Measurements from ENCODE around the gene AJAP1. TPM values are rescaled to one million over a fixed set of nuclear protein-coding genes. Genes with fewer than 3 reads are reported as not detected.

The AJAP1 gene
- total and polyA plus RNA-seq, 2 donors (not counting 1 experiment from before 2014, with no cell fraction given), result 0.01 TPM; not detected in 1

DNA sequence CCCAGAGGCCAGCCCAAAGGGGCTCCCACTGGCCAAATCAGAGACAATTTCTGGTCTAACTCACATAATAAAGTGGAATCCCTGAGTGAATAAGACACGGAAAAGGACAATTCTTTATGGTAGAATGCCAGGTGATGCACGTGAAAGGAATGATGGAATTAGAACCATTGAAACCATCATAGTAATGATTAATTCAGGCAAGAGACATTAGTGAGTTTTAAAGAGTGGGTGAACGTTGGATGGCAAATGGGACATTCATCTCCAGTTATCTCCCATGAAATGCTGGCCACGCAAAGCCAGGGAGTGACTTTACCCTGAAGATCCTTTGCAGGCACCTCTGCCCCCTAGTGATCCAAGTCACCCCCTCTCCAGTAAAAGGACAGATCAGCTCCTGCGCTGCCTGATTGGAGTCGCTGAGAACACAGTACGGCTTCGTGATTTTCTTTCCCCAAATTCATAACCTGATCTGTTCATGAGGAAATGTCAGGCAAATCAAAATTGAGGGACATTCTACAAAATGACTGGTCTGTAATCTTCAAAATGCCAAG, 87.5 kb downstream of the AJAP1 start:
- H3K9me3 ChIP-seq (ENCODE audit: control insufficient read depth, insufficient read depth, low read depth, low read length), result no peaks in the 10 kb centered on the region
- H3K27me3 ChIP-seq (ENCODE audit: control insufficient read depth, insufficient read depth, low read length), result no peaks in the 10 kb centered on the region
- H3K4me3 ChIP-seq (replicated peaks in 1 of 4; ENCODE audit: control extremely low read depth in 1 of 4, insufficient read depth in 1 of 4, low read depth in 3 of 4, low read length in 4 of 4), result no peak overlapping the region
- H2AFZ ChIP-seq (ENCODE audit: low read length), result no peak overlapping the region
- no peaks in the 10 kb centered on the region for H3K79me2 ChIP-seq (ENCODE audit: control insufficient read depth, insufficient read depth, low read length)
- H3K27ac ChIP-seq (ENCODE audit: insufficient read depth, low read length), result no peak overlapping the region
- no peak overlapping the region for H3K9ac ChIP-seq (ENCODE audit: insufficient read depth, low read length)
- TF ChIP-seq, protein P1, sequence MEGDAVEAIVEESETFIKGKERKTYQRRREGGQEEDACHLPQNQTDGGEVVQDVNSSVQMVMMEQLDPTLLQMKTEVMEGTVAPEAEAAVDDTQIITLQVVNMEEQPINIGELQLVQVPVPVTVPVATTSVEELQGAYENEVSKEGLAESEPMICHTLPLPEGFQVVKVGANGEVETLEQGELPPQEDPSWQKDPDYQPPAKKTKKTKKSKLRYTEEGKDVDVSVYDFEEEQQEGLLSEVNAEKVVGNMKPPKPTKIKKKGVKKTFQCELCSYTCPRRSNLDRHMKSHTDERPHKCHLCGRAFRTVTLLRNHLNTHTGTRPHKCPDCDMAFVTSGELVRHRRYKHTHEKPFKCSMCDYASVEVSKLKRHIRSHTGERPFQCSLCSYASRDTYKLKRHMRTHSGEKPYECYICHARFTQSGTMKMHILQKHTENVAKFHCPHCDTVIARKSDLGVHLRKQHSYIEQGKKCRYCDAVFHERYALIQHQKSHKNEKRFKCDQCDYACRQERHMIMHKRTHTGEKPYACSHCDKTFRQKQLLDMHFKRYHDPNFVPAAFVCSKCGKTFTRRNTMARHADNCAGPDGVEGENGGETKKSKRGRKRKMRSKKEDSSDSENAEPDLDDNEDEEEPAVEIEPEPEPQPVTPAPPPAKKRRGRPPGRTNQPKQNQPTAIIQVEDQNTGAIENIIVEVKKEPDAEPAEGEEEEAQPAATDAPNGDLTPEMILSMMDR (conservative IDR thresholded peaks at IDR 0.05 in 1 of 2, IDR thresholded peaks at IDR 0.05 in 1 of 2; ENCODE audit: low read depth in 1 of 2, low read length in 2 of 2), result no peak
- no peak for TF ChIP-seq EZH2 (IDR thresholded peaks at IDR 0.05; ENCODE audit: low read length, missing control alignments)
- H4K20me1 ChIP-seq (ENCODE audit: control insufficient read depth, extremely low read depth, insufficient read depth, low read length), result no peaks in the 10 kb centered on the region
- DNase-seq (ENCODE audit: low read depth in 2 of 2), result no peak
- no peaks in the 10 kb centered on the region for H3K36me3 ChIP-seq (ENCODE audit: control insufficient read depth, insufficient read depth, low read length)
- no peaks in the 10 kb centered on the region for H3K4me1 ChIP-seq (ENCODE audit: control insufficient read depth, extremely low read depth, insufficient read depth, low read length)
- no peak overlapping the region for H3K4me2 ChIP-seq (ENCODE audit: extremely low read depth, insufficient read depth, low read length)

DNA sequence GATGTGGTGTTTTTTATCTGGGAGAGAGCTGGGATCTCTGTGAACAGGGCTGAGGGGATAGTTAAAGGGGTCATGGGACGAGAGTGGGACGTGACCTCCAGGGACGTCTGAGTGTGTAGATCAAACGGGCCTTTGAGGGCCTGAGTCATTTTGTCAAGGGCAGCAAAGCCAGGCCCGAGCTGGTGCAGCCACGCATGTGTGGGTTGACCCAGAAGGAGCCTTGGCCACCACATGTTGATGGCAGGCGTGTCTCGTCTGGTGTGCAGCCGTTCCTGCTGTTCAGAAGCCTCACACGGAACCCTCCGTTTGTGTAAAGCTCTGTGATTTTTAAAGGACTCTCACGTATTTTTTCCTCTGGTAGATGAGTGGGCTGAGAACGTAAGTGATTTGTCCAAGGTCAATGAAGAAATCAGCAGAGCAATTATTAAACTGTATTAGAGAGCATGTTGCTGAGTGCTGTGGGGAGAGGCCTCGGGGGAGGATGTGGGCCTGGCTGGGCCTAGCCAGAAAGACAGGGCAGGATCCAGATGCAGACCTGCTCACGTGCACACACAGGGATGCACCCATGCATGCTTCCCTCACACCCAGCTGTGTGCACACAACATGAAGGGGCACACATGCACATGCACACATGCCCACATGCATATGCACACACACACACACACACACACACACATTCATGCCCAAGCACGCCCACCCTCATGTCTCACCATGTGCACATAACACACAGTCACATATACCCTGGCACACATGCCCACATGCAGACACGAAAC, 89.8 kb downstream of the AJAP1 start:
- no peak overlapping the region for H3K4me3 ChIP-seq (replicated peaks in 1 of 4; ENCODE audit: control extremely low read depth in 1 of 4, insufficient read depth in 1 of 4, low read depth in 3 of 4, low read length in 4 of 4)
- DNase-seq (ENCODE audit: low read depth in 2 of 2), result no peak
- no peak overlapping the region for H2AFZ ChIP-seq (ENCODE audit: low read length)
- no peak for TF ChIP-seq EZH2 (IDR thresholded peaks at IDR 0.05; ENCODE audit: low read length, missing control alignments)
- TF ChIP-seq, protein P1 (conservative IDR thresholded peaks at IDR 0.05 in 1 of 2, IDR thresholded peaks at IDR 0.05 in 1 of 2; ENCODE audit: low read depth in 1 of 2, low read length in 2 of 2), result no peak
- no peaks in the 10 kb centered on the region for H4K20me1 ChIP-seq (ENCODE audit: control insufficient read depth, extremely low read depth, insufficient read depth, low read length)
- H3K27me3 ChIP-seq (ENCODE audit: control insufficient read depth, insufficient read depth, low read length), result no peaks in the 10 kb centered on the region
- no peaks in the 10 kb centered on the region for H3K9me3 ChIP-seq (ENCODE audit: control insufficient read depth, insufficient read depth, low read depth, low read length)
- no peak overlapping the region for H3K27ac ChIP-seq (ENCODE audit: insufficient read depth, low read length)
- H3K4me2 ChIP-seq (ENCODE audit: extremely low read depth, insufficient read depth, low read length), result no peak overlapping the region
- H3K4me1 ChIP-seq (ENCODE audit: control insufficient read depth, extremely low read depth, insufficient read depth, low read length), result no peaks in the 10 kb centered on the region
- no peak overlapping the region for H3K9ac ChIP-seq (ENCODE audit: insufficient read depth, low read length)
- H3K79me2 ChIP-seq (ENCODE audit: control insufficient read depth, insufficient read depth, low read length), result no peaks in the 10 kb centered on the region
- no peaks in the 10 kb centered on the region for H3K36me3 ChIP-seq (ENCODE audit: control insufficient read depth, insufficient read depth, low read length)

DNA sequence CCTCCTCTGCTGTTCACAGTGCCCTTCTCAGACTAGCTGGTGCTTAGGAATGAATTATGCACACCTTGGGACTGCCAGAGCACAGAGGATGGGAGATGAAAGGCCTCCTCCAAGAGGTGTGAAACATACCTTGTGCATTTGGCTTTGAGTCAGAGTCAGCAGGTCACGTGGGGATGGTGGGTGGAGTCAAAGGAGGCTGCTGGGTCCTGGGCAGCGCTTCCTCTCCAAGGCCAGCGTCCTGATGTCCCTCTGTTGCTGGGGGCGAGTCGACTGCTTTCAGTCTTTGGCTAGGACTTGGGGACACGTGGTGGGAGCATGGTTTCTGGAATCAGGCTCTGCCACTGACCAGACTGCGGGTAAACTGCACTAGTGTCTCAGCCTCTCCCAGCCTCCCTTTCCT, 91.2 kb downstream of the AJAP1 start:
- Histone ChIP-seq H3K9me3 (ENCODE audit: control insufficient read depth, insufficient read depth, low read depth, low read length) (no peaks in the 10 kb centered on the region), H3K27ac (ENCODE audit: insufficient read depth, low read length) (no peak overlapping the region), H3K36me3 (ENCODE audit: control insufficient read depth, insufficient read depth, low read length) (no peaks in the 10 kb centered on the region), H3K4me3 (replicated peaks in 1 of 4; ENCODE audit: control extremely low read depth in 1 of 4, insufficient read depth in 1 of 4, low read depth in 3 of 4, low read length in 4 of 4) (no peak overlapping the region), H2AFZ (ENCODE audit: low read length) (no peak overlapping the region), H3K4me1 (ENCODE audit: control insufficient read depth, extremely low read depth, insufficient read depth, low read length) (no peaks in the 10 kb centered on the region), H4K20me1 (ENCODE audit: control insufficient read depth, extremely low read depth, insufficient read depth, low read length) (no peaks in the 10 kb centered on the region), H3K27me3 (ENCODE audit: control insufficient read depth, insufficient read depth, low read length) (no peaks in the 10 kb centered on the region), H3K9ac (ENCODE audit: insufficient read depth, low read length) (no peak overlapping the region), H3K79me2 (ENCODE audit: control insufficient read depth, insufficient read depth, low read length) (no peaks in the 10 kb centered on the region), H3K4me2 (ENCODE audit: extremely low read depth, insufficient read depth, low read length) (no peak overlapping the region)
- TF ChIP-seq, protein P1 (conservative IDR thresholded peaks at IDR 0.05 in 1 of 2, IDR thresholded peaks at IDR 0.05 in 1 of 2; ENCODE audit: low read depth in 1 of 2, low read length in 2 of 2), result no peak
- no peak for TF ChIP-seq EZH2 (IDR thresholded peaks at IDR 0.05; ENCODE audit: low read length, missing control alignments)
- DNase-seq (ENCODE audit: low read depth in 2 of 2), result no peak

All from fibroblast of lung (primary cell).